Measurements from ENCODE around the gene MED15. TPM values are rescaled to one million over a fixed set of nuclear protein-coding genes. Genes with fewer than 3 reads are reported as not detected.

Gene MED15
- polyA plus RNA-seq, 2 of the 4 experiments (the other 2 are of a cell fraction): 10.7 to 29.7 TPM

DNA sequence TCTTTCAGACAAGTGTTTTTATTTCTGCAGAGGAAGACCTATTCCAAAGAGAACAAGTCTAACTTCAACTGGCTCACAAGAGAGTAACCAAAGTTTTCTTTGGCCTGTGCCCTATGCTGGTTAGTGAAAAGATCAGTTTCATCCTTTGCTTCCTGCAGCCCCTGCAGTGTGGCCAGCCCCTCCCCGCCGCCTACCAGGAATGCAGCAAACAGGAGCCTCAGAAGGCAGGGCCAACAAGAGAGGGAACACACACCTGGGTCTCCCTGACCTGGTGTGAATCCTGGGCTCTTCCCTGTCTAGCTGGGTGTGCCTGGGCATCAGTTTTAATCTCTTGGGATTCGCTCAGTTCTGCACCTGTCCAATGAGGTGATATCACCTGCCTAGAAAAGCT is 48.3 kb upstream of the MED15 start:
- DNase-seq (ENCODE audit: low read depth in 1 of 2, low spot score in 1 of 2) (no peak), FAIRE-seq (no peak), ATAC-seq (no peak)
- Histone ChIP-seq H3K4me1 (0 out of 3 replicates have a peak, but pooled peaks cover 2% of the 10 kb centered on the region), H3K4me2 (no peak overlapping the region), H3K4me3 (no peak overlapping the region), H3K9me3 (no peaks in the 10 kb centered on the region), H3K27ac (no peak overlapping the region)
- no peak for TF ChIP-seq RNF2 (IDR thresholded peaks at IDR 0.05; ENCODE audit: borderline replicate concordance, low read depth)
- TF ChIP-seq, protein P1, sequence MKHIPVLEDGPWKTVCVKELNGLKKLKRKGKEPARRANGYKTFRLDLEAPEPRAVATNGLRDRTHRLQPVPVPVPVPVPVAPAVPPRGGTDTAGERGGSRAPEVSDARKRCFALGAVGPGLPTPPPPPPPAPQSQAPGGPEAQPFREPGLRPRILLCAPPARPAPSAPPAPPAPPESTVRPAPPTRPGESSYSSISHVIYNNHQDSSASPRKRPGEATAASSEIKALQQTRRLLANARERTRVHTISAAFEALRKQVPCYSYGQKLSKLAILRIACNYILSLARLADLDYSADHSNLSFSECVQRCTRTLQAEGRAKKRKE (CRISPR knock-in tag; IDR thresholded peaks at IDR 0.05; ENCODE audit: low read depth): no peak
- no peak for TF ChIP-seq TFCP2L1 (CRISPR knock-in tag; IDR thresholded peaks at IDR 0.05)
- TF ChIP-seq, protein P2, sequence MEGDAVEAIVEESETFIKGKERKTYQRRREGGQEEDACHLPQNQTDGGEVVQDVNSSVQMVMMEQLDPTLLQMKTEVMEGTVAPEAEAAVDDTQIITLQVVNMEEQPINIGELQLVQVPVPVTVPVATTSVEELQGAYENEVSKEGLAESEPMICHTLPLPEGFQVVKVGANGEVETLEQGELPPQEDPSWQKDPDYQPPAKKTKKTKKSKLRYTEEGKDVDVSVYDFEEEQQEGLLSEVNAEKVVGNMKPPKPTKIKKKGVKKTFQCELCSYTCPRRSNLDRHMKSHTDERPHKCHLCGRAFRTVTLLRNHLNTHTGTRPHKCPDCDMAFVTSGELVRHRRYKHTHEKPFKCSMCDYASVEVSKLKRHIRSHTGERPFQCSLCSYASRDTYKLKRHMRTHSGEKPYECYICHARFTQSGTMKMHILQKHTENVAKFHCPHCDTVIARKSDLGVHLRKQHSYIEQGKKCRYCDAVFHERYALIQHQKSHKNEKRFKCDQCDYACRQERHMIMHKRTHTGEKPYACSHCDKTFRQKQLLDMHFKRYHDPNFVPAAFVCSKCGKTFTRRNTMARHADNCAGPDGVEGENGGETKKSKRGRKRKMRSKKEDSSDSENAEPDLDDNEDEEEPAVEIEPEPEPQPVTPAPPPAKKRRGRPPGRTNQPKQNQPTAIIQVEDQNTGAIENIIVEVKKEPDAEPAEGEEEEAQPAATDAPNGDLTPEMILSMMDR (IDR thresholded peaks at IDR 0.05): no peak
- TF ChIP-seq, protein P3, sequence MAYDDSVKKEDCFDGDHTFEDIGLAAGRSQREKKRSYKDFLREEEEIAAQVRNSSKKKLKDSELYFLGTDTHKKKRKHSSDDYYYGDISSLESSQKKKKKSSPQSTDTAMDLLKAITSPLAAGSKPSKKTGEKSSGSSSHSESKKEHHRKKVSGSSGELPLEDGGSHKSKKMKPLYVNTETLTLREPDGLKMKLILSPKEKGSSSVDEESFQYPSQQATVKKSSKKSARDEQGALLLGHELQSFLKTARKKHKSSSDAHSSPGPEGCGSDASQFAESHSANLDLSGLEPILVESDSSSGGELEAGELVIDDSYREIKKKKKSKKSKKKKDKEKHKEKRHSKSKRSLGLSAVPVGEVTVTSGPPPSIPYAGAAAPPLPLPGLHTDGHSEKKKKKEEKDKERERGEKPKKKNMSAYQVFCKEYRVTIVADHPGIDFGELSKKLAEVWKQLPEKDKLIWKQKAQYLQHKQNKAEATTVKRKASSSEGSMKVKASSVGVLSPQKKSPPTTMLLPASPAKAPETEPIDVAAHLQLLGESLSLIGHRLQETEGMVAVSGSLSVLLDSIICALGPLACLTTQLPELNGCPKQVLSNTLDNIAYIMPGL (CRISPR knock-in tag; IDR thresholded peaks at IDR 0.05; ENCODE audit: borderline replicate concordance): no peak
- TF ChIP-seq HOXA7 (CRISPR knock-in tag; IDR thresholded peaks at IDR 0.05): no peak
- no peak for TF ChIP-seq RFX5 (IDR thresholded peaks at IDR 0.05)
- no peak for TF ChIP-seq CHD2 (IDR thresholded peaks at IDR 0.05; ENCODE audit: low read length, partially characterized antibody)
- no peak for TF ChIP-seq KDM5A (IDR thresholded peaks at IDR 0.05)
- no peak for TF ChIP-seq MAFK (IDR thresholded peaks at IDR 0.05; ENCODE audit: partially characterized antibody)
- no peak for TF ChIP-seq ESRRA (IDR thresholded peaks at IDR 0.05; ENCODE audit: borderline replicate concordance, low read length)
- TF ChIP-seq, protein P4, sequence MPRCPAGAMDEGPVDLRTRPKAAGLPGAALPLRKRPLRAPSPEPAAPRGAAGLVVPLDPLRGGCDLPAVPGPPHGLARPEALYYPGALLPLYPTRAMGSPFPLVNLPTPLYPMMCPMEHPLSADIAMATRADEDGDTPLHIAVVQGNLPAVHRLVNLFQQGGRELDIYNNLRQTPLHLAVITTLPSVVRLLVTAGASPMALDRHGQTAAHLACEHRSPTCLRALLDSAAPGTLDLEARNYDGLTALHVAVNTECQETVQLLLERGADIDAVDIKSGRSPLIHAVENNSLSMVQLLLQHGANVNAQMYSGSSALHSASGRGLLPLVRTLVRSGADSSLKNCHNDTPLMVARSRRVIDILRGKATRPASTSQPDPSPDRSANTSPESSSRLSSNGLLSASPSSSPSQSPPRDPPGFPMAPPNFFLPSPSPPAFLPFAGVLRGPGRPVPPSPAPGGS (IDR thresholded peaks at IDR 0.05): no peak
- no peak for TF ChIP-seq MAZ (IDR thresholded peaks at IDR 0.05; ENCODE audit: borderline replicate concordance, low read depth, low read length)
- TF ChIP-seq FOSL2 (IDR thresholded peaks at IDR 0.05): no peak
- TF ChIP-seq FOSL2 (CRISPR knock-in tag; IDR thresholded peaks at IDR 0.05): no peak
- TF ChIP-seq SMC3 (IDR thresholded peaks at IDR 0.05): no peak
- TF ChIP-seq SREBF2 (IDR thresholded peaks at IDR 0.05): no peak
- no peak for TF ChIP-seq JUN (IDR thresholded peaks at IDR 0.05)
- TF ChIP-seq MYC (IDR thresholded peaks at IDR 0.05; ENCODE audit: borderline replicate concordance, low read length): no peak
- TF ChIP-seq HDAC2 (IDR thresholded peaks at IDR 0.05): no peak
- POLR2A ChIA-PET: no interaction called here
- CTCF ChIA-PET: interaction anchor here (1.0 kb wide), 1 partner anchor 41 kb away, joined by 4 read pairs; no protein-coding TSS in a partner anchor
- 100% methylated on average over 1 of the region's 3 CpGs for WGBS (ENCODE audit: missing lambda C conversion rate)

DNA sequence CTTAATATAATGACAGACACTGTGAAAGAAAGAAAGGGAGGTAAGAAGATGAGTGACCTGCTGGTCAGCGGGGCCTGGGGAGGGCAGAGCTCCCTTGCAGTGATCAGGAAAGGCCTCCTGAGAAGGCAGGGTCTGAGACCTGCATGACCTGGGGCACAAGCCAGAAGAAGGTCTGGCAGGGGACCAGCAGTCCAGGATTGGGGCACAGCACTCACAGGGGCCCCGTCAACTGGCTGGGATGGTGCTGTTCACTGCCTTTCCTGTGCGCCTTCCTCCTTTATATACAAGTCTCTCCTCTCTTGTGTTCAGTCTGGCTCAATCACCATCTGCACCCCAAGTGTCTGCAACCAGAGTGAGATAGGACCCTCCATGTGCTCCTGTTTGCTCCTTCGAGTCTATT is 47.5 kb upstream of the MED15 start:
- TF ChIP-seq, protein P3 (CRISPR knock-in tag; IDR thresholded peaks at IDR 0.05; ENCODE audit: borderline replicate concordance): no peak
- TF ChIP-seq FOSL2 (IDR thresholded peaks at IDR 0.05) (no peak), FOSL2 (CRISPR knock-in tag; IDR thresholded peaks at IDR 0.05) (no peak), CBX8 (IDR thresholded peaks at IDR 0.05) (no peak), ZFP36 (IDR thresholded peaks at IDR 0.05; ENCODE audit: borderline replicate concordance, partially characterized antibody) (no peak)
- H3K27ac ChIP-seq: no peak overlapping the region
- no peak for ATAC-seq
- no peak overlapping the region for H3K4me3 ChIP-seq
- ChIA-PET CTCF (interaction anchor here (1.0 kb wide), 1 partner anchor 42 kb away, joined by 4 read pairs; no protein-coding TSS in a partner anchor), POLR2A (no interaction called here)
- H3K4me1 ChIP-seq: 0 out of 3 replicates have a peak, but pooled peaks cover 2% of the 10 kb centered on the region
- DNase-seq (ENCODE audit: low read depth in 1 of 2, low spot score in 1 of 2): no peak
- no peak overlapping the region for H3K4me2 ChIP-seq
- 72% methylated on average over 4 of the region's 4 CpGs for WGBS (ENCODE audit: missing lambda C conversion rate)
- FAIRE-seq: no peak
- no peaks in the 10 kb centered on the region for H3K9me3 ChIP-seq

Data from A549 (cell line).